Tibial nerve (tissue), 3 donors: ENCODE data around the gene LGSN.

ENCODE experiments used
- CTCF ChIP-seq, 5 experiments: fragments of 200-600 bp in 3 of 5; fragments of 450-650 bp in 2 of 5; sonication (generic) in 3 of 5; IDR thresholded peaks; one replicate each; pipeline ENCODE4 v1.5.1; 2016 to 2019; ENCODE audit warnings: antibody characterized with exemption in 5 of 5, mild to moderate bottlenecking in 3 of 5, moderate library complexity in 2 of 5
- POLR2A ChIP-seq, 2 donors: fragments of 450-650 bp; IDR thresholded peaks; one replicate each; pipeline ENCODE4 v1.6.1; 2017; ENCODE audit warnings: antibody characterized with exemption in 2 of 2, mild to moderate bottlenecking in 2 of 2, moderate library complexity in 2 of 2

DNA sequence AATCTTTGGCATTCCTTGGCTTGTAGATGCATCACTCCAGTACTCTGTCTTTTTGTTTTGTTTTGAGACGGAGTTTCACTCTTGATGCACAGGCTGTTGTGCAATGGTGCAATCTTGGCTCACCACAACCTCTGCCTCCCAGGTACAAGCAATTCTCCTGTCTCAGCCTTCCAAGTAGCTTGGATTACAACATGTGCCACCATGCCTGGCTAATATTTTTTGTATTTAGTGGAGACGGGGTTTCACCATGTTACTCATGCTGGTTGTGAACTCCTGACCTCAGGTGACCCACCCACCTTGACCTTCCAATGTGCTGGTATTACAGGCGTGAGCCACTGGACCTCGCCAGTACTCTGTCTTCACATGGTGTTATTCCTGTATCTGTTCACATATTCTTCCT, 35.8 kb upstream of the LGSN start:
- TF ChIP-seq CTCF (IDR thresholded peaks at IDR 0.05) = no peak
- no peak for TF ChIP-seq POLR2A (IDR thresholded peaks at IDR 0.05)
